ENCODE data around the gene SLC43A2. TPM values are rescaled to one million over a fixed set of nuclear protein-coding genes. Genes with fewer than 3 reads are reported as not detected.

The SLC43A2 gene
- total RNA-seq, 1 donor from 2014 or later = 21.9 TPM

- DNase-seq (ENCODE audit: low spot score, unreplicated experiment) = no peak
- H3K27me3 Mint-ChIP-seq = peaks cover 34% of the 10 kb centered on the region
- peak overlapping the region; percentile 88 for H3K27ac Mint-ChIP-seq
- H3K9me3 Mint-ChIP-seq (ENCODE audit: low read depth) = no peaks in the 10 kb centered on the region
- H3K4me1 Mint-ChIP-seq (ENCODE audit: low read depth) = peaks cover 14% of the 10 kb centered on the region
- peak overlapping the region; percentile 73 for H3K4me3 Mint-ChIP-seq (ENCODE audit: low read depth)
- no peaks in the 10 kb centered on the region for H3K36me3 Mint-ChIP-seq (ENCODE audit: insufficient read depth)
- peak; percentile 50 for TF ChIP-seq CTCF (IDR thresholded peaks at IDR 0.05; ENCODE audit: unreplicated experiment)
These were observed 1.1 kb upstream of the SLC43A2 start for GRCh38 chr17:1629504-1630310.

- peak; percentile 53 for TF ChIP-seq CTCF (IDR thresholded peaks at IDR 0.05; ENCODE audit: unreplicated experiment)
- Mint-ChIP-seq H3K4me1 (ENCODE audit: low read depth) (peaks cover 14% of the 10 kb centered on the region), H3K27me3 (peaks cover 34% of the 10 kb centered on the region), H3K36me3 (ENCODE audit: insufficient read depth) (no peaks in the 10 kb centered on the region), H3K9me3 (ENCODE audit: low read depth) (no peaks in the 10 kb centered on the region), H3K27ac (peak overlapping the region; percentile 94), H3K4me3 (ENCODE audit: low read depth) (peak overlapping the region; percentile 85)
- DNase-seq (ENCODE audit: low spot score, unreplicated experiment) = peak; percentile 92
These were observed 346 bp upstream of the SLC43A2 start for GRCh38 chr17:1628856-1629503.

- H3K4me1 Mint-ChIP-seq (ENCODE audit: low read depth) = peaks cover 14% of the 10 kb centered on the region
- H3K27ac Mint-ChIP-seq = no peak overlapping the region
- TF ChIP-seq CTCF (IDR thresholded peaks at IDR 0.05; ENCODE audit: unreplicated experiment) = no peak
These were observed 1.3 kb downstream of the SLC43A2 start for GRCh38 chr17:1627182-1627981.

GRCh38 chr17:1626333-1626732 is 2.3 kb downstream of the SLC43A2 start:
- no peaks in the 10 kb centered on the region for H3K9me3 Mint-ChIP-seq (ENCODE audit: low read depth)
- peaks cover 18% of the 10 kb centered on the region for H3K4me1 Mint-ChIP-seq (ENCODE audit: low read depth)
- no peak for TF ChIP-seq CTCF (IDR thresholded peaks at IDR 0.05; ENCODE audit: unreplicated experiment)
- H3K27me3 Mint-ChIP-seq = peaks cover 27% of the 10 kb centered on the region
- H3K27ac Mint-ChIP-seq = no peak overlapping the region
- no peaks in the 10 kb centered on the region for H3K36me3 Mint-ChIP-seq (ENCODE audit: insufficient read depth)
- no peak for DNase-seq (ENCODE audit: low spot score, unreplicated experiment)
- H3K4me3 Mint-ChIP-seq (ENCODE audit: low read depth) = peak overlapping the region; percentile 68

More at GRCh38 chr17:1627182-1627981, 1.3 kb downstream of the SLC43A2 start:
- no peak for DNase-seq (ENCODE audit: low spot score, unreplicated experiment)
- H3K9me3 Mint-ChIP-seq (ENCODE audit: low read depth) = no peaks in the 10 kb centered on the region
- H3K4me3 Mint-ChIP-seq (ENCODE audit: low read depth) = peak overlapping the region; percentile 68
- H3K36me3 Mint-ChIP-seq (ENCODE audit: insufficient read depth) = no peaks in the 10 kb centered on the region
- H3K27me3 Mint-ChIP-seq = peaks cover 34% of the 10 kb centered on the region

GRCh38 chr17:1625581-1625980 is 3.1 kb downstream of the SLC43A2 start:
- Mint-ChIP-seq H3K27me3 (peaks cover 19% of the 10 kb centered on the region), H3K4me1 (ENCODE audit: low read depth) (peaks cover 25% of the 10 kb centered on the region), H3K4me3 (ENCODE audit: low read depth) (peak overlapping the region; percentile 68), H3K36me3 (ENCODE audit: insufficient read depth) (no peaks in the 10 kb centered on the region), H3K27ac (no peak overlapping the region), H3K9me3 (ENCODE audit: low read depth) (no peaks in the 10 kb centered on the region)
- no peak for TF ChIP-seq CTCF (IDR thresholded peaks at IDR 0.05; ENCODE audit: unreplicated experiment)
- DNase-seq (ENCODE audit: low spot score, unreplicated experiment) = no peak

Data from progenitor cell of endocrine pancreas (in vitro differentiated cells).